HCT116 (cell line): ENCODE data around the gene GPT2. TPM values are rescaled to one million over a fixed set of nuclear protein-coding genes. Genes with fewer than 3 reads are reported as not detected.
"Not testable (repeated sequence)": the region's sequence is repeated elsewhere in the genome, so short reads cannot be mapped to it uniquely, and the experiment has no call there.

Experiments
- ATAC-seq: fragments of 200-7000 bp; cut with Tn5 transposase; 2 replicates; pipeline ENCODE4 v1.9.1; 2020; ENCODE audit warnings: mild to moderate bottlenecking, moderate library complexity
- BruUV-seq: library from RNA; stranded (reverse); fragments of 400-500 nt; replicated peaks from 2 replicates; lab custom pipeline; 2021; lab: Mats Ljungman, UMichigan
- CTCF ChIA-PET: fragments of 300-600 bp; sonication (Branson Sonifier 250); formaldehyde crosslinking; loops from one replicate; lab custom pipeline; 2021; ENCODE audit warnings: antibody characterized with exemption; lab: Charles Lee
- POLR2A ChIA-PET: fragments of 300-600, 350-600 bp; sonication (Branson Sonifier 250); formaldehyde crosslinking; loops from one replicate; lab custom pipeline; 2021; ENCODE audit warnings: antibody characterized with exemption; lab: Charles Lee
- RAD21 ChIA-PET, 2 experiments: fragments of 300-600 bp; sonication (Branson Sonifier 250); formaldehyde crosslinking; loops; one replicate each; lab custom pipeline; 2023; ENCODE audit warnings: low total read pairs in 2 of 2; ENCODE audit not compliant: uncharacterized antibody in 2 of 2, unreplicated experiment in 2 of 2, low non-redundant PET in 1 of 2; lab: Charles Lee
- DNase-seq: peaks from one replicate; pipeline ENCODE4 v3.0.0-alpha.2; 2010; ENCODE audit warnings: low read depth, low spot score
- H2AFZ ChIP-seq: fragments of 200-600 bp; shearing (Covaris generic), sonication (generic); 2 replicates; pipeline ENCODE4 v1.6.1; 2017; ENCODE audit warnings: low read depth, mixed run types, mixed read lengths, antibody characterized with exemption, low read length; ENCODE audit not compliant: poor library complexity, severe bottlenecking
- H3K27ac ChIP-seq: 2 replicates; pipeline ENCODE4 v1.5.1; 2012; ENCODE audit warnings: low read depth, low read length
- H3K27me3 ChIP-seq: fragments of 200-600 bp; sonication (generic); 2 replicates; pipeline ENCODE4 v1.6.1; 2016; ENCODE audit warnings: mixed run types, low read length, mixed read lengths; ENCODE audit not compliant: insufficient read depth
- H3K36me3 ChIP-seq, 2 experiments: fragments of 200-500 bp in 1 of 2; fragments of 200-600 bp in 1 of 2; sonication (Bioruptor generic) in 1 of 2; sonication (generic) in 1 of 2; 2 replicates each; pipeline versions ENCODE4 v1.5.1 to v1.6.1; 2014 to 2016; ENCODE audit warnings: low read length in 2 of 2, inconsistent platforms in 1 of 2, mixed read lengths in 1 of 2, mixed run types in 1 of 2; ENCODE audit not compliant: insufficient read depth in 2 of 2, control insufficient read depth in 1 of 2
- H3K4me1 ChIP-seq, 2 experiments: fragments of 200-600 bp in 1 of 2; sonication (generic) in 1 of 2; 2 replicates each; pipeline versions ENCODE4 v1.5.1 to v1.6.1; 2012 to 2017; ENCODE audit warnings: low read length in 2 of 2, inconsistent platforms in 1 of 2, mild to moderate bottlenecking in 1 of 2, mixed read lengths in 1 of 2, mixed run types in 1 of 2, moderate library complexity in 1 of 2; ENCODE audit not compliant: insufficient read depth in 2 of 2, control insufficient read depth in 1 of 2
- H3K4me2 ChIP-seq: fragments of 200-600 bp; sonication (generic); 2 replicates; pipeline ENCODE4 v1.6.1; 2017; ENCODE audit warnings: mixed run types, low read length, mixed read lengths
- H3K4me3 ChIP-seq, 2 experiments: fragments of 200-600 bp in 1 of 2; sonication (generic) in 1 of 2; replicated peaks in 1 of 2; 2 replicates each; pipeline ENCODE4 v1.5.1; 2011 to 2016; ENCODE audit warnings: low read length in 2 of 2, control low read depth in 1 of 2, low read depth in 1 of 2, mild to moderate bottlenecking in 1 of 2, mixed read lengths in 1 of 2, mixed run types in 1 of 2
- H3K79me2 ChIP-seq: fragments of 200-600 bp; sonication (generic); 2 replicates; pipeline ENCODE4 v1.6.1; 2017; ENCODE audit warnings: mild to moderate bottlenecking, mixed run types, low read length, moderate library complexity, mixed read lengths; ENCODE audit not compliant: insufficient read depth
- H3K9ac ChIP-seq: fragments of 200-600 bp; sonication (generic); 2 replicates; pipeline ENCODE4 v1.6.1; 2016; ENCODE audit warnings: low read length, mixed read lengths
- H3K9me2 ChIP-seq: fragments of 200-600 bp; sonication (generic), shearing (Covaris generic); 2 replicates; pipeline ENCODE4 v1.6.1; 2017; ENCODE audit warnings: mixed run types, mild to moderate bottlenecking, moderate library complexity; ENCODE audit not compliant: insufficient read depth
- H3K9me3 ChIP-seq, 2 experiments: fragments of 200-500 bp in 1 of 2; fragments of 200-600 bp in 1 of 2; sonication (Bioruptor generic) in 1 of 2; sonication (generic) in 1 of 2; 2 replicates each; pipeline ENCODE4 v1.6.1; 2014 to 2017; ENCODE audit warnings: low read length in 2 of 2, mixed read lengths in 2 of 2, inconsistent platforms in 1 of 2, low read depth in 1 of 2, mild to moderate bottlenecking in 1 of 2, mixed run types in 1 of 2, moderate library complexity in 1 of 2; ENCODE audit not compliant: control insufficient read depth in 1 of 2, insufficient read depth in 1 of 2
- H4K20me1 ChIP-seq: fragments of 200-600 bp; sonication (generic), shearing (Covaris generic); 2 replicates; pipeline ENCODE4 v1.6.1; 2017; ENCODE audit warnings: mixed run types, mild to moderate bottlenecking, moderate library complexity; ENCODE audit not compliant: insufficient read depth
- ATF3 ChIP-seq: IDR thresholded peaks from 2 replicates; pipeline ENCODE4 v1.6.1; 2012
- EGR1 ChIP-seq: IDR thresholded peaks from 2 replicates; pipeline ENCODE4 v1.6.1; 2012; ENCODE audit warnings: low read depth
- ELF1 ChIP-seq: IDR thresholded peaks from 2 replicates; pipeline ENCODE4 v1.6.1; 2012; ENCODE audit warnings: low read depth, borderline replicate concordance
- FOSL1 ChIP-seq: IDR thresholded peaks from 2 replicates; pipeline ENCODE4 v1.6.1; 2012; ENCODE audit warnings: low read depth
- POLR2A ChIP-seq: IDR thresholded peaks from 2 replicates; pipeline ENCODE4 v1.7.0; 2011; ENCODE audit warnings: borderline replicate concordance; ENCODE audit not compliant: insufficient read depth, insufficient read length; ENCODE audit errors: extremely low read depth
- POLR2AphosphoS5 ChIP-seq: IDR thresholded peaks from 2 replicates; pipeline ENCODE4 v1.6.1; 2011; ENCODE audit warnings: mild to moderate bottlenecking, low read depth, low read length, moderate library complexity
- REST ChIP-seq: IDR thresholded peaks from 2 replicates; pipeline ENCODE4 v1.6.1; 2012; ENCODE audit warnings: low read depth
- SIN3A ChIP-seq: IDR thresholded peaks from 2 replicates; pipeline ENCODE4 v1.6.1; 2012; ENCODE audit warnings: low read depth
- SP1 ChIP-seq: IDR thresholded peaks from 2 replicates; pipeline ENCODE4 v1.6.1; 2012; ENCODE audit warnings: low read depth
- SRF ChIP-seq: IDR thresholded peaks from 2 replicates; pipeline ENCODE4 v1.6.1; 2012; ENCODE audit warnings: low read depth
- TCF7L2 ChIP-seq: IDR thresholded peaks from 2 replicates; pipeline ENCODE4 v1.7.0; 2011; ENCODE audit warnings: borderline replicate concordance, inconsistent platforms; ENCODE audit not compliant: insufficient read depth, insufficient read length; ENCODE audit errors: extremely low read depth
- intact Hi-C: fragments of 100-400 bp; cut with micrococcal nuclease; formaldehyde crosslinking; loops from 2 replicates; pipeline ENCODE4 v1.10.0; 2022
- total RNA-seq: library from RNA; stranded (reverse); gene quantifications from one replicate; pipeline ENCODE4 v1.2.1, GENCODE V29; 2021; ENCODE audit not compliant: unreplicated experiment
- TF ChIP-seq, protein P1 (sequence below): IDR thresholded peaks from 2 replicates; pipeline ENCODE4 v1.6.1; 2012
- TF ChIP-seq, protein P2 (sequence below), 3 experiments: fragments of 200-600 bp in 1 of 3; sonication (generic) in 1 of 3; IDR thresholded peaks in 2 of 3; conservative IDR thresholded peaks in 1 of 3; 2 replicates each; pipeline ENCODE4 v1.5.1; 2012 to 2017; ENCODE audit warnings: low read depth in 2 of 3, low read length in 2 of 3, antibody characterized with exemption in 1 of 3, borderline replicate concordance in 1 of 3, control low read depth in 1 of 3, mild to moderate bottlenecking in 1 of 3, mixed read lengths in 1 of 3, mixed run types in 1 of 3, moderate library complexity in 1 of 3; ENCODE audit not compliant: insufficient read depth in 1 of 3

The GPT2 gene
- total RNA-seq, 1 experiment from 2014 or later = 50.6 TPM

DNA sequence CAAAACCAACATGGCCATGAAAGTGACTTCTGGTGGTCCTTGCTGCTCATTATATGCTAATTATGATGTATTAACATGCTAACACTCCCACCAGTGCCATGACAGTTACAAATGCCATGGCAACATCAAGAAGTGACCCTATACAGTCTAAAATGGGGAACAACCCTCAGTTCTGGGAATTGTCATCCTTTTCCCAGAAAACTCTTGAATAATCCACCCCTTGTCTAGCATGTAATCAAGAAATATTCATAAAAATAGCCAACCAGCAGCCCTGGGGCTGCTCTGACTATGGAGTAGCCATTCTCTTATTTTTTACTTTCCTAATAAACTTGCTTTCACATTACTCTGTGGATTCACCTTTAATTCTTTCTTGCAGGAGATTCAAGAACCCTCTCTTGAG is 53.4 kb downstream of the GPT2 start:
- H4K20me1 ChIP-seq = no peaks in the 10 kb centered on the region
- ChIA-PET POLR2A (no interaction called here), RAD21 (no interaction called here), CTCF (no interaction called here)
- DNase-seq (no peak), ATAC-seq (no peak)
- no peak overlapping the region for H3K4me2 ChIP-seq
- no peak overlapping the region for H3K4me3 ChIP-seq
- intact Hi-C loops = no loop called here
- no peaks in the 10 kb centered on the region for H3K9me3 ChIP-seq
- H2AFZ ChIP-seq = no peak overlapping the region
- H3K36me3 ChIP-seq = no peaks in the 10 kb centered on the region
- TF ChIP-seq ATF3 (no peak), TCF7L2 (no peak), SRF (no peak), POLR2A (no peak), EGR1 (no peak), FOSL1 (no peak), ELF1 (no peak), SIN3A (no peak), POLR2AphosphoS5 (no peak), SP1 (no peak), REST (no peak)
- TF ChIP-seq, protein P1, sequence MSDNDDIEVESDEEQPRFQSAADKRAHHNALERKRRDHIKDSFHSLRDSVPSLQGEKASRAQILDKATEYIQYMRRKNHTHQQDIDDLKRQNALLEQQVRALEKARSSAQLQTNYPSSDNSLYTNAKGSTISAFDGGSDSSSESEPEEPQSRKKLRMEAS = no peak
- TF ChIP-seq, protein P2, sequence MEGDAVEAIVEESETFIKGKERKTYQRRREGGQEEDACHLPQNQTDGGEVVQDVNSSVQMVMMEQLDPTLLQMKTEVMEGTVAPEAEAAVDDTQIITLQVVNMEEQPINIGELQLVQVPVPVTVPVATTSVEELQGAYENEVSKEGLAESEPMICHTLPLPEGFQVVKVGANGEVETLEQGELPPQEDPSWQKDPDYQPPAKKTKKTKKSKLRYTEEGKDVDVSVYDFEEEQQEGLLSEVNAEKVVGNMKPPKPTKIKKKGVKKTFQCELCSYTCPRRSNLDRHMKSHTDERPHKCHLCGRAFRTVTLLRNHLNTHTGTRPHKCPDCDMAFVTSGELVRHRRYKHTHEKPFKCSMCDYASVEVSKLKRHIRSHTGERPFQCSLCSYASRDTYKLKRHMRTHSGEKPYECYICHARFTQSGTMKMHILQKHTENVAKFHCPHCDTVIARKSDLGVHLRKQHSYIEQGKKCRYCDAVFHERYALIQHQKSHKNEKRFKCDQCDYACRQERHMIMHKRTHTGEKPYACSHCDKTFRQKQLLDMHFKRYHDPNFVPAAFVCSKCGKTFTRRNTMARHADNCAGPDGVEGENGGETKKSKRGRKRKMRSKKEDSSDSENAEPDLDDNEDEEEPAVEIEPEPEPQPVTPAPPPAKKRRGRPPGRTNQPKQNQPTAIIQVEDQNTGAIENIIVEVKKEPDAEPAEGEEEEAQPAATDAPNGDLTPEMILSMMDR (IDR thresholded peaks at IDR 0.05 in 2 of 3, conservative IDR thresholded peaks at IDR 0.05 in 1 of 3; ENCODE audit: borderline replicate concordance in 1 of 3, insufficient read depth in 1 of 3, low read depth in 2 of 3, low read length in 2 of 3) = no peak
- H3K4me1 ChIP-seq = no peaks in the 10 kb centered on the region
- no peaks in the 10 kb centered on the region for H3K79me2 ChIP-seq
- no TSS peak for BruUV-seq
- H3K9ac ChIP-seq = no peak overlapping the region
- H3K27ac ChIP-seq = no peak overlapping the region
- no peaks in the 10 kb centered on the region for H3K9me2 ChIP-seq
- H3K27me3 ChIP-seq = no peaks in the 10 kb centered on the region

- H3K9me2 ChIP-seq, DNase-seq, H3K9me3 ChIP-seq, BruUV-seq, CTCF ChIA-PET, H3K4me2 ChIP-seq, POLR2A ChIA-PET, H3K9ac ChIP-seq, ATAC-seq, H4K20me1 ChIP-seq, H3K27me3 ChIP-seq, H3K4me3 ChIP-seq, H3K36me3 ChIP-seq, H3K79me2 ChIP-seq, H2AFZ ChIP-seq, H3K4me1 ChIP-seq, RAD21 ChIA-PET, H3K27ac ChIP-seq: not testable (repeated sequence)
- intact Hi-C loops = loop anchor here (5.0 to 10.0 kb wide), 4 partner anchors 93 to 1680 kb away; partner anchors contain the start of gene NETO2
Observed at GRCh38 chr16:46944713-46945112, 60.6 kb downstream of the GPT2 start.
